Measurements from ENCODE around the gene MYL12A. TPM values are rescaled to one million over a fixed set of nuclear protein-coding genes. Genes with fewer than 3 reads are reported as not detected.

MYL12A gene
- total and polyA plus RNA-seq, 2 of the 13 experiments (the other 11 are each of a cell fraction or from before 2014, with no cell fraction given), result 261 to 277 TPM

GRCh38 chr18:3211236-3211992, 36.2 kb upstream of the MYL12A start:
- in situ Hi-C loops (cut with HindIII; ENCODE audit: extremely low pct_ligation_motif_present, low pct_unique_long_range_greater_than_20kb), result no loop called here
- WGBS (ENCODE audit: low lambda C conversion rate), result 47% methylated on average over 5 of the region's 5 CpGs
- TF ChIP-seq HOMEZ (CRISPR knock-in tag; IDR thresholded peaks at IDR 0.05; ENCODE audit: low read depth) (peak; percentile 31; the same call in 1 of the 2 replicates), MAX (IDR thresholded peaks at IDR 0.05) (peak; percentile 55; the same call in 1 of the 2 replicates), ZNF629 (CRISPR knock-in tag; conservative IDR thresholded peaks at IDR 0.05) (no peak), MIXL1 (CRISPR knock-in tag; IDR thresholded peaks at IDR 0.05) (0 out of 2 replicates have a peak, but pooled peaks have one; percentile 13), TBP (CRISPR knock-in tag; IDR thresholded peaks at IDR 0.05) (no peak), THAP9 (CRISPR knock-in tag; IDR thresholded peaks at IDR 0.05; ENCODE audit: borderline replicate concordance) (no peak), KLF9 (CRISPR knock-in tag; IDR thresholded peaks at IDR 0.05; ENCODE audit: low read depth) (no peak), HMGXB3 (CRISPR knock-in tag; IDR thresholded peaks at IDR 0.05; ENCODE audit: borderline replicate concordance) (0 out of 2 replicates have a peak, but pooled peaks have one; percentile 24), POLR2AphosphoS2 (IDR thresholded peaks at IDR 0.05; ENCODE audit: low read depth, low read length) (no peak), ELF3 (CRISPR knock-in tag; IDR thresholded peaks at IDR 0.05) (peak; percentile 22; the same call in 1 of the 2 replicates)

More at GRCh38 chr18:3211236-3211992, 36.2 kb upstream of the MYL12A start:
- Histone ChIP-seq H3K4me1 (ENCODE audit: insufficient read depth, low read length) (peaks cover 64% of the 10 kb centered on the region), H3K4me3 (replicated peaks in 1 of 3; ENCODE audit: insufficient read depth in 1 of 3, low read depth in 2 of 3, low read length in 3 of 3) (no peak overlapping the region), H3K9ac (ENCODE audit: insufficient read depth, low read depth, low read length) (peak overlapping the region; percentile 35; the same call in 1 of the 2 replicates), H4K20me1 (ENCODE audit: insufficient read depth, low read length) (no peaks in the 10 kb centered on the region), H3K36me3 (replicated peaks in 1 of 2; ENCODE audit: control insufficient read depth in 1 of 2, insufficient read depth in 2 of 2, low read length in 2 of 2) (no peaks in the 10 kb centered on the region), H3K27ac (ENCODE audit: extremely low read length, insufficient read depth, low read length) (peak overlapping the region; percentile 63), H3K79me2 (ENCODE audit: insufficient read depth, low read length) (no peaks in the 10 kb centered on the region), H2AFZ (ENCODE audit: low read length) (no peak overlapping the region), H3K27me3 (ENCODE audit: control insufficient read depth in 1 of 2, insufficient read depth in 2 of 2, low read length in 2 of 2) (no peaks in the 10 kb centered on the region), H3K9me3 (ENCODE audit: low read length) (no peaks in the 10 kb centered on the region), H3K4me2 (ENCODE audit: low read depth, low read length) (peak overlapping the region; percentile 25)
- BruUV-seq (replicated peaks), result no TSS peak
- intact Hi-C loops (cut with micrococcal nuclease; ENCODE audit: unreplicated experiment), result no loop called here
- ChIA-PET POLR2A (interaction anchor here (0.8 to 2.4 kb wide), 2 partner anchors 36 to 257 kb away, joined by 3 to 9 read pairs; partner anchors contain the start of gene MYL12A), CTCF (ENCODE audit: low intra/inter-chr PET ratio, low total read pairs) (no interaction called here)
- DNase-seq (ENCODE audit: low spot score), result peak; percentile 69
- ATAC-seq, result peak; percentile 87
- no peak for FAIRE-seq
